Measurements from ENCODE around the gene CHRND.

GRCh38 chr2:232551250-232551638, 25.3 kb downstream of the CHRND start:
- TF ChIP-seq CTCF (optimal IDR thresholded peaks at IDR 0.05 in 1 of 3, IDR thresholded peaks at IDR 0.05 in 1 of 3, conservative IDR thresholded peaks at IDR 0.05 in 1 of 3; ENCODE audit: extremely low read depth in 1 of 3, insufficient read depth in 2 of 3, low read length in 3 of 3), result no peak
- TF ChIP-seq EZH2 (IDR thresholded peaks at IDR 0.05; ENCODE audit: low read length), result no peak

All from keratinocyte (primary cell).